ENCODE measurements around the gene STON2. TPM values are rescaled to one million over a fixed set of nuclear protein-coding genes. Genes with fewer than 3 reads are reported as not detected.

The STON2 gene
- total and polyA plus RNA-seq, 2 of the 8 experiments (the other 6 are each of a cell fraction or from before 2014, with no cell fraction given), result 8.9 to 50.0 TPM

DNA sequence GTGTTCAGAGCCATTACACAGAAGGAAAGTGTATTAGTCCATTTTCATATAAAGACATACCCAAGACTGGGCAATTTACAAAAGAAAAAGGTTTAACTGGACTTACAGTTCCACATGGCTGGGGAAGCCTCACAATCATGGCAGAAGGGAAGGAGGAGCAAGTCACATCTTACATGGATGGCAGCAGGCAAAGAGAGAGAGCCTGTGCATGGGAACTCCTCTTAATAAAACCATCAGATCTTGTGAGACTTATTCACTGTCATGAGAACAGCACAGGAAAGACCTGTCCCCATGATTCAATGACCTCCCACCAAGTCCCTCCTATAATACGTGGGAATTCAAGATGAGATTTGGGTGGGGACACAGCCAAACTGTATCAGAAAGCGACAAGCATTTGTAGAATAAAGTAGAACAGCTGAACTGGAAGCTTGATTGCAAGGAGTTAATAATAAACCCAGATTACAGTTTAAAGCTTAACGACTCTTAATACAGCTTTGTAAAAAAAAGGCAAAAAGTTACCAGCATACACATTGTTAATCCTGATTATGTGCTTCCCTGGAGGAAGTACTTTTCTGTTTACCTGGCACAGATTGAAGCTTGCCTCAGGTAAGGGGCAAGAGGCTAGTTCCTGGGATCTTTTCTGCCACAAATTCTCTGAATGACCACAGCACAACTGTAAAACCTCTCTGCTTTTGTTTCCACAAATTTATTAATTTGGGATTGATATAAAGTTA lies 18.1 kb upstream of the STON2 start (continued):
- TF ChIP-seq, protein P1, sequence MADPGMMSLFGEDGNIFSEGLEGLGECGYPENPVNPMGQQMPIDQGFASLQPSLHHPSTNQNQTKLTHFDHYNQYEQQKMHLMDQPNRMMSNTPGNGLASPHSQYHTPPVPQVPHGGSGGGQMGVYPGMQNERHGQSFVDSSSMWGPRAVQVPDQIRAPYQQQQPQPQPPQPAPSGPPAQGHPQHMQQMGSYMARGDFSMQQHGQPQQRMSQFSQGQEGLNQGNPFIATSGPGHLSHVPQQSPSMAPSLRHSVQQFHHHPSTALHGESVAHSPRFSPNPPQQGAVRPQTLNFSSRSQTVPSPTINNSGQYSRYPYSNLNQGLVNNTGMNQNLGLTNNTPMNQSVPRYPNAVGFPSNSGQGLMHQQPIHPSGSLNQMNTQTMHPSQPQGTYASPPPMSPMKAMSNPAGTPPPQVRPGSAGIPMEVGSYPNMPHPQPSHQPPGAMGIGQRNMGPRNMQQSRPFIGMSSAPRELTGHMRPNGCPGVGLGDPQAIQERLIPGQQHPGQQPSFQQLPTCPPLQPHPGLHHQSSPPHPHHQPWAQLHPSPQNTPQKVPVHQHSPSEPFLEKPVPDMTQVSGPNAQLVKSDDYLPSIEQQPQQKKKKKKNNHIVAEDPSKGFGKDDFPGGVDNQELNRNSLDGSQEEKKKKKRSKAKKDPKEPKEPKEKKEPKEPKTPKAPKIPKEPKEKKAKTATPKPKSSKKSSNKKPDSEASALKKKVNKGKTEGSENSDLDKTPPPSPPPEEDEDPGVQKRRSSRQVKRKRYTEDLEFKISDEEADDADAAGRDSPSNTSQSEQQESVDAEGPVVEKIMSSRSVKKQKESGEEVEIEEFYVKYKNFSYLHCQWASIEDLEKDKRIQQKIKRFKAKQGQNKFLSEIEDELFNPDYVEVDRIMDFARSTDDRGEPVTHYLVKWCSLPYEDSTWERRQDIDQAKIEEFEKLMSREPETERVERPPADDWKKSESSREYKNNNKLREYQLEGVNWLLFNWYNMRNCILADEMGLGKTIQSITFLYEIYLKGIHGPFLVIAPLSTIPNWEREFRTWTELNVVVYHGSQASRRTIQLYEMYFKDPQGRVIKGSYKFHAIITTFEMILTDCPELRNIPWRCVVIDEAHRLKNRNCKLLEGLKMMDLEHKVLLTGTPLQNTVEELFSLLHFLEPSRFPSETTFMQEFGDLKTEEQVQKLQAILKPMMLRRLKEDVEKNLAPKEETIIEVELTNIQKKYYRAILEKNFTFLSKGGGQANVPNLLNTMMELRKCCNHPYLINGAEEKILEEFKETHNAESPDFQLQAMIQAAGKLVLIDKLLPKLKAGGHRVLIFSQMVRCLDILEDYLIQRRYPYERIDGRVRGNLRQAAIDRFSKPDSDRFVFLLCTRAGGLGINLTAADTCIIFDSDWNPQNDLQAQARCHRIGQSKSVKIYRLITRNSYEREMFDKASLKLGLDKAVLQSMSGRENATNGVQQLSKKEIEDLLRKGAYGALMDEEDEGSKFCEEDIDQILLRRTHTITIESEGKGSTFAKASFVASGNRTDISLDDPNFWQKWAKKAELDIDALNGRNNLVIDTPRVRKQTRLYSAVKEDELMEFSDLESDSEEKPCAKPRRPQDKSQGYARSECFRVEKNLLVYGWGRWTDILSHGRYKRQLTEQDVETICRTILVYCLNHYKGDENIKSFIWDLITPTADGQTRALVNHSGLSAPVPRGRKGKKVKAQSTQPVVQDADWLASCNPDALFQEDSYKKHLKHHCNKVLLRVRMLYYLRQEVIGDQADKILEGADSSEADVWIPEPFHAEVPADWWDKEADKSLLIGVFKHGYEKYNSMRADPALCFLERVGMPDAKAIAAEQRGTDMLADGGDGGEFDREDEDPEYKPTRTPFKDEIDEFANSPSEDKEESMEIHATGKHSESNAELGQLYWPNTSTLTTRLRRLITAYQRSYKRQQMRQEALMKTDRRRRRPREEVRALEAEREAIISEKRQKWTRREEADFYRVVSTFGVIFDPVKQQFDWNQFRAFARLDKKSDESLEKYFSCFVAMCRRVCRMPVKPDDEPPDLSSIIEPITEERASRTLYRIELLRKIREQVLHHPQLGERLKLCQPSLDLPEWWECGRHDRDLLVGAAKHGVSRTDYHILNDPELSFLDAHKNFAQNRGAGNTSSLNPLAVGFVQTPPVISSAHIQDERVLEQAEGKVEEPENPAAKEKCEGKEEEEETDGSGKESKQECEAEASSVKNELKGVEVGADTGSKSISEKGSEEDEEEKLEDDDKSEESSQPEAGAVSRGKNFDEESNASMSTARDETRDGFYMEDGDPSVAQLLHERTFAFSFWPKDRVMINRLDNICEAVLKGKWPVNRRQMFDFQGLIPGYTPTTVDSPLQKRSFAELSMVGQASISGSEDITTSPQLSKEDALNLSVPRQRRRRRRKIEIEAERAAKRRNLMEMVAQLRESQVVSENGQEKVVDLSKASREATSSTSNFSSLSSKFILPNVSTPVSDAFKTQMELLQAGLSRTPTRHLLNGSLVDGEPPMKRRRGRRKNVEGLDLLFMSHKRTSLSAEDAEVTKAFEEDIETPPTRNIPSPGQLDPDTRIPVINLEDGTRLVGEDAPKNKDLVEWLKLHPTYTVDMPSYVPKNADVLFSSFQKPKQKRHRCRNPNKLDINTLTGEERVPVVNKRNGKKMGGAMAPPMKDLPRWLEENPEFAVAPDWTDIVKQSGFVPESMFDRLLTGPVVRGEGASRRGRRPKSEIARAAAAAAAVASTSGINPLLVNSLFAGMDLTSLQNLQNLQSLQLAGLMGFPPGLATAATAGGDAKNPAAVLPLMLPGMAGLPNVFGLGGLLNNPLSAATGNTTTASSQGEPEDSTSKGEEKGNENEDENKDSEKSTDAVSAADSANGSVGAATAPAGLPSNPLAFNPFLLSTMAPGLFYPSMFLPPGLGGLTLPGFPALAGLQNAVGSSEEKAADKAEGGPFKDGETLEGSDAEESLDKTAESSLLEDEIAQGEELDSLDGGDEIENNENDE (IDR thresholded peaks at IDR 0.05; ENCODE audit: insufficient replicate concordance, low read length), result no peak

Data from H1 (cell line).